ENCODE measurements around the gene OMP.

Gene OMP

DNA sequence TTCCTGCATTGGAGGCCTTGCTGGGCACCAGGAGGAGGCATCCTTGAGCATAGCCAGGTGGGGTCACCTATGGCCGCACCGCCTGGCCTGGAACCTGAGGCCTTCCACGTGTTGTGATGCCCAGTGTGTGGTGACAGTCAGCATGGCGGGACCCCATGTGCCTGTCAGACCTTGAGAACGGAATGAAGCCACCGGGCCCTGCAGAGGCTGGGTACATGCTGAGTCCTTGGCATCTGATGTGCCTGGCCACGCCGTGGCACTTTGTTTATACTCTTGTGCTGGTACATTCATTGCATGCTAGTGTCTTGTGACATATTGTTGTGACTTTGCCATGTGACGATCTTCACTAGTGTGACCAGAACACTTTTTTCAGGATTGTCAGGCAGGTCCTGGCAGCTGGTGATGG is 16.9 kb downstream of the OMP start:
- TF ChIP-seq, protein P1, sequence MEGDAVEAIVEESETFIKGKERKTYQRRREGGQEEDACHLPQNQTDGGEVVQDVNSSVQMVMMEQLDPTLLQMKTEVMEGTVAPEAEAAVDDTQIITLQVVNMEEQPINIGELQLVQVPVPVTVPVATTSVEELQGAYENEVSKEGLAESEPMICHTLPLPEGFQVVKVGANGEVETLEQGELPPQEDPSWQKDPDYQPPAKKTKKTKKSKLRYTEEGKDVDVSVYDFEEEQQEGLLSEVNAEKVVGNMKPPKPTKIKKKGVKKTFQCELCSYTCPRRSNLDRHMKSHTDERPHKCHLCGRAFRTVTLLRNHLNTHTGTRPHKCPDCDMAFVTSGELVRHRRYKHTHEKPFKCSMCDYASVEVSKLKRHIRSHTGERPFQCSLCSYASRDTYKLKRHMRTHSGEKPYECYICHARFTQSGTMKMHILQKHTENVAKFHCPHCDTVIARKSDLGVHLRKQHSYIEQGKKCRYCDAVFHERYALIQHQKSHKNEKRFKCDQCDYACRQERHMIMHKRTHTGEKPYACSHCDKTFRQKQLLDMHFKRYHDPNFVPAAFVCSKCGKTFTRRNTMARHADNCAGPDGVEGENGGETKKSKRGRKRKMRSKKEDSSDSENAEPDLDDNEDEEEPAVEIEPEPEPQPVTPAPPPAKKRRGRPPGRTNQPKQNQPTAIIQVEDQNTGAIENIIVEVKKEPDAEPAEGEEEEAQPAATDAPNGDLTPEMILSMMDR (conservative IDR thresholded peaks at IDR 0.05; ENCODE audit: low read length), result no peak
- no peak for DNase-seq (ENCODE audit: low read depth)
- H3K4me3 ChIP-seq (ENCODE audit: low read length), result no peak overlapping the region

DNA sequence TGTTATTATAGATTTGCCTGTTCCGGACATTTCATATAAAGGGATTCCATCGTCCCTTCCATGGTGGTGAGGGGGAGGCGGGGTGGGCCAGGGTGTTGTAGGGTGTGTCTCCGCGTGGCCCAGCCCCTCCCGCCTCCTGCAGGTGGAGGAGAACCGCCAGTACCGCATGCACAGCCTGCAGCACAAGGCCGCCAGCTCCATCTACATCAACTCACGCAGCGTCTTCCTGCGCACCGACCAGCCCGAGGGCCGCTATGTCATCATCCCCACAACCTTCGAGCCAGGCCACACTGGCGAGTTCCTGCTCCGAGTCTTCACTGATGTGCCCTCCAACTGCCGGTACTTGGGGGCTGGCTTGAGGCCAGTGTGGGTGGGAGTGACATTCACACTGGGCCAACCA is 17.9 kb downstream of the OMP start:
- no peak overlapping the region for H3K4me3 ChIP-seq (ENCODE audit: low read length)
- DNase-seq (ENCODE audit: low read depth), result no peak
- TF ChIP-seq, protein P1 (conservative IDR thresholded peaks at IDR 0.05; ENCODE audit: low read length), result no peak

DNA sequence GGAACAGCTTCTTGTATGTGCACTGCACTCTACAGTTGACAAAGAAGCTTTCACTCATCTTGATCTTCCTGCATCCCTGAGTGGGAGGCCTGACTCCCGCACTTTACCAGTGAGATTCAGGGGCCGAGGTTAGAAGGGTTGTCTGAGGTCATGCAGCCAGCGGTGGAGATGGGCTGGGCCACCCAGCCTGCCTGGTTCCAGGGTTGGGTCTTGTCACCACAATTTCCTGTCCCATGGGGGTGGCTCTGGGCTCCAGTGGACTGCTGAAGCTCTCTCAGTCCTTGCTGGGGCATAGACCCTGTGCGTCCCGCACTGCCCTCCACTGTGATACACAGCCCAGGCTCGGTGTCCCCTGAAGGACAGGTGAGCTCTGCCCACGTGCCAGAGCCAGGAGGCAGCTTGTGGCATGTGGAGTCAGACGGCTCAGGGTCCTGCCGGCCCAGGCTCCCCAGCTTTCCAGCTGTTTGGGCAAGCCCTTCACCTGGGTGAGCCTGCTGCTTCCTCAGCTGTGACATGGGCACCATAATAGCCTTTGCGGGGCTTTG is 18.5 kb downstream of the OMP start:
- no peak for DNase-seq (ENCODE audit: low read depth)
- TF ChIP-seq, protein P1 (conservative IDR thresholded peaks at IDR 0.05; ENCODE audit: low read length), result no peak
- no peak overlapping the region for H3K4me3 ChIP-seq (ENCODE audit: low read length)

DNA sequence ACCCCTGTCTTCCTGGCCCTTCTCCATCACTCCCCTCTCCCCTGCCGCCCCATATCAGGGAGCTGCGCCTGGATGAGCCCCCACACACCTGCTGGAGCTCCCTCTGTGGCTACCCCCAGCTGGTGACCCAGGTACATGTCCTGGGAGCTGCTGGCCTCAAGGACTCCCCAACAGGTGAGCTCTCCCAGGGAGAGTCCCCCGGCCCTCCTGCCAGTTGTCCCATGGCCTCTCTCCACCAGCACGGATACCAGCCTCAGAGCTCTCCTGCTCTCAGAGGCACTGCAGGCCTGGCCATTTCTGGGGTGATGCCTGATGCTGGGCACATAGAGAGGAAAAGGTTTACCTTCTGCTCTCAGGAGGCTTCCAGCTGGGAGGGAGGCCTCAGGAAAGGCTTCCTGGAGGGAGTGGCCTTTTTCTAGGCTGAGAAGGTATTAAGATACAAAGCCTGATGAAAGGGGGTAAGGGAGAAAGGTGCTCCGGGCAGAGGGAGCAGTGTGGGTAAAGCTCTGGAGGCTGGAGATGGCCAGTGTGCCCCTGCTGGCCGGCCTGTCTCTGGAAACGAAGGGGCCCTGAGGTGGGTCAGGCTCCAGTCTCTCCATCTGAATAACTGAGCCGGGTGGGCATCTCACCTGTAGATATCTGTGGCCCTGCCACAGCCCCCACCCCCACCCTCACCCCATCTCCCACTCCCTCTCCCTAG is 19.4 kb downstream of the OMP start:
- TF ChIP-seq, protein P1 (conservative IDR thresholded peaks at IDR 0.05; ENCODE audit: low read length), result no peak
- DNase-seq (ENCODE audit: low read depth), result no peak
- no peak overlapping the region for H3K4me3 ChIP-seq (ENCODE audit: low read length)

DNA sequence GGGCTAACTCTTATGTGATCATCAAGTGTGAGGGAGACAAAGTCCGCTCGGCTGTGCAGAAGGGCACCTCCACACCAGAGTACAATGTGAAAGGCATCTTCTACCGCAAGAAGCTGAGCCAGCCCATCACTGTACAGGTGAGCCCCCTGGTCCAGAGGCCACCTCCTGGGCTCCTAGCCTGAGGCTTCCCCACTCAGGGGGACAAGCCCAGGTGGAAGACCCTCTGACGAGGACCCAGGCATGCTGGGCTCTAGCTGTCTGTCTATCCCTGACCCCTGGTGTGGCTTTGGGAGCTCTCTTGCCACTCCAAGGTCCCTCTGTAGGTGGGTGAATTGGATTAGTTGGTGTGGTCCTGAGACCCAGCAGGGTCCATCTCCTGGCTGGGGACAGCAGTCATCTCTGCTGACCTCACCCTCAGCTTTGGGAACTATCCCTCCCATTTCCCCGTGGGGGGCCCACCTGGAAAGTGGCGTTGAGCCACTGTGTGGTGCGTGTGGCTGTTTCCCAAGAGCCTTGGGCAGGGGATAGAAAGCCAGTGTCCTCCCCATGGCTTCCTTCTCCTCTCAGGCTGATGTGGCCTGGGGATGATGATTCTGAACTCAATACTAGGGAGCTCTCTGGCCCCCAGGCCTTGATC is 20.1 kb downstream of the OMP start:
- no peak overlapping the region for H3K4me3 ChIP-seq (ENCODE audit: low read length)
- DNase-seq (ENCODE audit: low read depth), result no peak
- TF ChIP-seq, protein P1 (conservative IDR thresholded peaks at IDR 0.05; ENCODE audit: low read length), result no peak

DNA sequence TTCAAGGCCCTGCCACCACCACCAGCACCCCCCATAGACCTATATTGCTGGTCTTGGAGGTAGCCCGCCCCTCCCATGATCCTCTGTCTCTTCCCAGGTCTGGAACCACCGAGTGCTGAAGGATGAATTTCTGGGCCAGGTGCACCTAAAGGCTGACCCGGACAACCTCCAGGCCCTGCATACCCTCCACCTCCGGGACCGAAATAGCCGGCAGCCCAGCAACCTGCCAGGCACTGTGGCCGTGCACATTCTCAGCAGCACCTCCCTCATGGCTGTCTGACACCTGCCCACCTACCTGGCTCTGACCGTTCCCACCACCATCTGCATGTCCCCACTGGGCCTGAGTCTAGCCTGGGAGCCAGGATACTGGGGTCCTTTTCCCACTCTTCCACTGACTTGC is 21.0 kb downstream of the OMP start:
- H3K4me3 ChIP-seq (ENCODE audit: low read length), result no peak overlapping the region
- TF ChIP-seq, protein P1 (conservative IDR thresholded peaks at IDR 0.05; ENCODE audit: low read length), result no peak
- no peak for DNase-seq (ENCODE audit: low read depth)

DNA sequence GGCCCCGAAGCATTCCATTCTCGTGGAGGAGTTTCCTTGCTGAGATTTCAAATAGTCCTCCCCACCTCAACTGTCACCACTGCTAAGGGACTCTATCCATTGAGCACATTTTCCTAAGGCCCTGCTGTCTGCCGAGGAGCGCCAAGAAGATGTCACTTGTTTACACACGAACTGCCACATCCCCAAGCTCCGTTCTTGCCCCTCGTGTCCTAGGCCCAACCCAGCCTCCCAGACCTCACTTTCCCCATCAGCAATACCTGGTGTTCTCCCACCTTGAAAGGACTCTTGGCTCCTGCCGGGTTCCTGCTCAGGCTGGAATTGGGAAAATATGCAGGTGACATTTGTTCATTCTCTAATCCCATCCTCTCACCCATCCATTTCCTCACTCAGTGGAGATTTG is 21.4 kb downstream of the OMP start:
- no peak for DNase-seq (ENCODE audit: low read depth)
- TF ChIP-seq, protein P1 (conservative IDR thresholded peaks at IDR 0.05; ENCODE audit: low read length), result no peak
- H3K4me3 ChIP-seq (ENCODE audit: low read length), result no peak overlapping the region

Measured in AG10803 (cell line).